Measurements from ENCODE around the gene CAMTA1.

GRCh38 chr1:7510389-7510931, 725.2 kb downstream of the CAMTA1 start:
- TF ChIP-seq CTCF (IDR thresholded peaks at IDR 0.05; ENCODE audit: borderline replicate concordance, extremely low read depth, low read length, poor library complexity, severe bottlenecking) = no peak
- no peak for TF ChIP-seq EZH2 (IDR thresholded peaks at IDR 0.05; ENCODE audit: borderline replicate concordance, low read depth, low read length, severe bottlenecking)

All from DND-41 (cell line).